Measurements from ENCODE around the gene ABCF1.

ABCF1 gene

GRCh38 chr6:30614843-30615218 is 43.6 kb downstream of the ABCF1 start:
- peak; percentile 96 for DNase-seq (ENCODE audit: extremely low read depth, low read depth)
- peak overlapping the region; percentile 78 for H3K4me3 ChIP-seq (replicated peaks; ENCODE audit: low read depth, low read length)
- no peak for TF ChIP-seq CTCF (IDR thresholded peaks at IDR 0.05; ENCODE audit: low read depth, low read length, missing control alignments)

GRCh38 chr6:30615219-30615957 is 44.1 kb downstream of the ABCF1 start:
- no peak for DNase-seq (ENCODE audit: extremely low read depth, low read depth)
- peak overlapping the region; percentile 78 for H3K4me3 ChIP-seq (replicated peaks; ENCODE audit: low read depth, low read length)
- TF ChIP-seq CTCF (IDR thresholded peaks at IDR 0.05; ENCODE audit: low read depth, low read length, missing control alignments): no peak

- DNase-seq (ENCODE audit: extremely low read depth, low read depth): no peak
- TF ChIP-seq CTCF (IDR thresholded peaks at IDR 0.05; ENCODE audit: low read depth, low read length, missing control alignments): no peak
- peak overlapping the region; percentile 78 for H3K4me3 ChIP-seq (replicated peaks; ENCODE audit: low read depth, low read length)
These were observed 44.9 kb downstream of the ABCF1 start for GRCh38 chr6:30615958-30616810.

- peak; percentile 100 for DNase-seq (ENCODE audit: extremely low read depth, low read depth)
- peak within 1 kb of the TSS; percentile 78 for H3K4me3 ChIP-seq (replicated peaks; ENCODE audit: low read depth, low read length)
- no peak for TF ChIP-seq CTCF (IDR thresholded peaks at IDR 0.05; ENCODE audit: low read depth, low read length, missing control alignments)
These were observed 45.7 kb downstream of the ABCF1 start, which contains the start of gene PPP1R10 for GRCh38 chr6:30616811-30617564. PPP1R10 (minus strand) TSS chr6:30617243; CDS start chr6:30609944, 7,299 bp downstream.

GRCh38 chr6:30617565-30618269 is 46.5 kb downstream of the ABCF1 start, which contains the start of gene MRPS18B:
MRPS18B (plus strand) TSS chr6:30617840; CDS start chr6:30617866, 26 bp downstream.
- peak; percentile 96 for DNase-seq (ENCODE audit: extremely low read depth, low read depth)
- no peak for TF ChIP-seq CTCF (IDR thresholded peaks at IDR 0.05; ENCODE audit: low read depth, low read length, missing control alignments)
- peak within 1 kb of the TSS; percentile 78 for H3K4me3 ChIP-seq (replicated peaks; ENCODE audit: low read depth, low read length)

DNA sequence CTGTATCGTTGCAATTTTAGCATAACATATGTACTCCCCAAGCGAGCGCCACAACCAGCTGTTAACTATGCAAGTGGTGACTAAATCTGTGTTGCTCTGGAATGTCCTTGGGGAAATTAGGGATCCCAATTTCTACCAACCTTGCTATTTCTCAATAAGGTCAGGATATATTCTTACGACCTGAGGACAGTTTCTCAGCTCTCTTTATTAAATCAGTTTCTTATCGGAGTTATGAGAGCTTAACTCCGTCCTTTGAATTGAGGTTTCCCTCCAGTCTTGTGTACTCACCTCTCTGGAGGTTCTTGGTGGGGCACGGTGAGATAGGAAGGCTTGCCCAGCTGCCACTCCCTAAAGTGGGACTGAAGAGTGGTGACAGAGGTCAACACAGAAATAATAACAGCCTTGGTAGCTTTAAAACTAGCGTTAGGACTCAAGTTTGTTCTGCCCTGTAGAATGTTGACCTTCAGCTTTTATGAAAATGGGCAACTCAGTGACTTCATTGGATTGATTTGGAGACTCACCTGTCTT is 47.1 kb downstream of the ABCF1 start:
- peak overlapping the region; percentile 78 for H3K4me3 ChIP-seq (replicated peaks; ENCODE audit: low read depth, low read length)
- no peak for TF ChIP-seq CTCF (IDR thresholded peaks at IDR 0.05; ENCODE audit: low read depth, low read length, missing control alignments)
- no peak for DNase-seq (ENCODE audit: extremely low read depth, low read depth)
